CD4-positive, alpha-beta T cell (primary cell): ENCODE measurements around the gene FBXO38. TPM values are rescaled to one million over a fixed set of nuclear protein-coding genes. Genes with fewer than 3 reads are reported as not detected.

Experiments used
- ATAC-seq: fragments of 200-7000 bp; cut with Tn5 transposase; one replicate; pipeline ENCODE4 v1.10.0; 2022; ENCODE audit warnings: mild to moderate bottlenecking; ENCODE audit not compliant: poor library complexity
- CTCF ChIA-PET: fragments of 350-600 bp; sonication (Branson Sonifier 250); formaldehyde crosslinking; loops from one replicate; lab custom pipeline; 2021; ENCODE audit warnings: antibody characterized with exemption, inconsistent platforms; lab: Charles Lee
- POLR2A ChIA-PET: fragments of 350-600 bp; sonication (Branson Sonifier 250); formaldehyde crosslinking; loops from one replicate; lab custom pipeline; 2021; ENCODE audit warnings: antibody characterized with exemption, inconsistent platforms; lab: Charles Lee
- DNase-seq, 14 experiments: peaks; one replicate each; pipeline ENCODE4 v3.0.0-alpha.2; 2013 to 2020; ENCODE audit warnings: mixed read lengths in 2 of 14
- H3K27ac ChIP-seq, 2 donors: one replicate each; pipeline versions ENCODE4 v1.5.1 to v1.7.0; 2013; ENCODE audit warnings: low read length in 2 of 2, low read depth in 1 of 2, mild to moderate bottlenecking in 1 of 2
- H3K27me3 ChIP-seq, 2 experiments: 1 replicate in 1 of 2; 2 replicates in 1 of 2; pipeline versions ENCODE4 v1.6.1 to v1.7.0; 2013; ENCODE audit warnings: low read length in 2 of 2, control low read depth in 1 of 2, mild to moderate bottlenecking in 1 of 2, moderate library complexity in 1 of 2; ENCODE audit not compliant: insufficient read depth in 2 of 2, control insufficient read depth in 1 of 2
- H3K36me3 ChIP-seq: one replicate; pipeline ENCODE4 v1.6.1; 2013; ENCODE audit warnings: low read length, control low read depth; ENCODE audit not compliant: insufficient read depth
- H3K4me1 ChIP-seq: one replicate; pipeline ENCODE4 v1.6.1; 2013; ENCODE audit warnings: low read length, control low read depth; ENCODE audit not compliant: insufficient read depth
- H3K4me3 ChIP-seq: one replicate; pipeline ENCODE4 v1.5.1; 2013; ENCODE audit warnings: mild to moderate bottlenecking, low read length, moderate library complexity
- H3K9me3 ChIP-seq, 2 experiments: 1 replicate in 1 of 2; 2 replicates in 1 of 2; pipeline versions ENCODE4 v1.6.1 to v1.7.0; 2013; ENCODE audit warnings: low read length in 2 of 2, mild to moderate bottlenecking in 2 of 2, control low read depth in 1 of 2, moderate library complexity in 1 of 2; ENCODE audit not compliant: control insufficient read depth in 1 of 2, insufficient read depth in 1 of 2
- H3K27ac Mint-ChIP-seq: one replicate; pipeline ENCODE4 v1.8.0; 2020; ENCODE audit warnings: mixed read lengths
- H3K27me3 Mint-ChIP-seq: one replicate; pipeline ENCODE4 v1.8.0; 2021; ENCODE audit warnings: mixed read lengths
- H3K36me3 Mint-ChIP-seq: one replicate; pipeline ENCODE4 v1.8.0; 2021; ENCODE audit warnings: low read depth, mixed read lengths
- H3K4me1 Mint-ChIP-seq: one replicate; pipeline ENCODE4 v1.8.0; 2021; ENCODE audit warnings: low read depth, mixed read lengths
- H3K4me3 Mint-ChIP-seq: one replicate; pipeline ENCODE4 v1.8.0; 2020; ENCODE audit warnings: mild to moderate bottlenecking, mixed read lengths
- H3K9me3 Mint-ChIP-seq: one replicate; pipeline ENCODE4 v1.8.0; 2020; ENCODE audit warnings: mixed read lengths
- intact Hi-C, 2 experiments: fragments of 100-400 bp; cut with DNase I in 1 of 2; cut with micrococcal nuclease in 1 of 2; formaldehyde crosslinking; loops; one replicate each; pipeline versions ENCODE4 v1.15.1 to v1.9.0; 2023 to 2025; cut with DNase I, micrococcal nuclease
- total RNA-seq, 174 experiments: library from RNA in 2 of 174; stranded (reverse) in 2 of 174; gene quantifications; one replicate each; pipeline ENCODE4 v1.2.3 and lab custom pipeline; 2021 to 2026
- TF ChIP-seq, protein P1 (sequence below): fragments of 200-600 bp; IDR thresholded peaks from one replicate; pipeline ENCODE4 v1.8.0; 2022; ENCODE audit warnings: antibody characterized with exemption, mild to moderate bottlenecking

Gene FBXO38
- total RNA-seq, 2 experiments from 2014 or later, result 45.7 to 47.3 TPM

DNA sequence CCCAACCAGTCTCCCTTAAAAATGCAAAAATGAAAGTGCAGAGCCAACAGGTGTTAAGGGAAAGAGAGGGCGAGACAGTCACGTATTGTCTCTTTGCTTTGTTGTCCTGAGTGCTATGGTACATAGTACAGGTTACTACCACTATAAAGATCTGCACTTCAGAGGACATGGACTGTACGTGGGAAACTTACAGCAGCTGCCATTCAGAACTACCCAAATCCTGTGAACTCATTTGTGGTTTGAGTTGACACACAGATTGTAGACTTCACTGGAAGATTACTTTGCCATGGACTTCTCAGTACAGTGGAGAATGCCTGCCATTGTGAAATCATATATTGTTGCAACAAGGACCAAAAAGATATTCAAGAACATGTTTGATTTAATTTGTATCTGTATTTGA, 34.8 kb downstream of the FBXO38 start:
- DNase-seq (no peak), ATAC-seq (no peak)
- peaks cover 84% of the 10 kb centered on the region for H3K36me3 ChIP-seq
- no peak overlapping the region for H3K27ac ChIP-seq
- CTCF ChIA-PET, result no interaction called here
- Mint-ChIP-seq H3K4me1 (peaks cover 6% of the 10 kb centered on the region), H3K27ac (peak overlapping the region; percentile 13), H3K4me3 (no peak overlapping the region), H3K36me3 (peaks cover 92% of the 10 kb centered on the region), H3K9me3 (no peaks in the 10 kb centered on the region), H3K27me3 (no peaks in the 10 kb centered on the region)
- H3K27me3 ChIP-seq, result no peaks in the 10 kb centered on the region
- intact Hi-C loops, result no loop called here
- POLR2A ChIA-PET, result no interaction called here
- TF ChIP-seq, protein P1, sequence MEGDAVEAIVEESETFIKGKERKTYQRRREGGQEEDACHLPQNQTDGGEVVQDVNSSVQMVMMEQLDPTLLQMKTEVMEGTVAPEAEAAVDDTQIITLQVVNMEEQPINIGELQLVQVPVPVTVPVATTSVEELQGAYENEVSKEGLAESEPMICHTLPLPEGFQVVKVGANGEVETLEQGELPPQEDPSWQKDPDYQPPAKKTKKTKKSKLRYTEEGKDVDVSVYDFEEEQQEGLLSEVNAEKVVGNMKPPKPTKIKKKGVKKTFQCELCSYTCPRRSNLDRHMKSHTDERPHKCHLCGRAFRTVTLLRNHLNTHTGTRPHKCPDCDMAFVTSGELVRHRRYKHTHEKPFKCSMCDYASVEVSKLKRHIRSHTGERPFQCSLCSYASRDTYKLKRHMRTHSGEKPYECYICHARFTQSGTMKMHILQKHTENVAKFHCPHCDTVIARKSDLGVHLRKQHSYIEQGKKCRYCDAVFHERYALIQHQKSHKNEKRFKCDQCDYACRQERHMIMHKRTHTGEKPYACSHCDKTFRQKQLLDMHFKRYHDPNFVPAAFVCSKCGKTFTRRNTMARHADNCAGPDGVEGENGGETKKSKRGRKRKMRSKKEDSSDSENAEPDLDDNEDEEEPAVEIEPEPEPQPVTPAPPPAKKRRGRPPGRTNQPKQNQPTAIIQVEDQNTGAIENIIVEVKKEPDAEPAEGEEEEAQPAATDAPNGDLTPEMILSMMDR, result no peak
- no peaks in the 10 kb centered on the region for H3K9me3 ChIP-seq
- no peaks in the 10 kb centered on the region for H3K4me1 ChIP-seq
- H3K4me3 ChIP-seq, result no peak overlapping the region

DNA sequence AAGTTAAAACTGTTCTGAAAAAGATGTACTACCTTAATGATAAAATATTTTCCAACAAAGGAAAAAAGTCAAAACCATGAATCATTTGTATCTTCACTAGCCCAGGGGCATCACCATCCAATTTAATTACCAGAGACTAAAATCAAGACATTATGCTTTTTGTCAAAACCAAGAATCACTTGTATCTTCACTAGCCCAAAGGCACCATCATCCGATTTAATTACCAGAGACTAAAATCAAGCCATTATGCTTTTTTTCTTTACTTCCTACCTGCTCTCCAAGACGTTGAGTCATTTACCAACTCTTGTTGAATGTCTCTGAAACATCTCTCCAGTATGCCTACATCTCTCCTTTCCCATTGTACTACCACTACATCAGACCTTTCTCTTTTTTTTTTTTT, 37.9 kb downstream of the FBXO38 start:
- CTCF ChIA-PET, result interaction anchor here (1.1 kb wide), 1 partner anchor 9 kb away, joined by 3 read pairs; no protein-coding TSS in a partner anchor
- POLR2A ChIA-PET, result no interaction called here
- peaks cover 84% of the 10 kb centered on the region for H3K36me3 ChIP-seq
- no peaks in the 10 kb centered on the region for H3K9me3 ChIP-seq
- peaks cover 92% of the 10 kb centered on the region for H3K36me3 Mint-ChIP-seq
- no peaks in the 10 kb centered on the region for H3K4me1 ChIP-seq
- no peaks in the 10 kb centered on the region for H3K27me3 Mint-ChIP-seq
- peak overlapping the region; percentile 3 for H3K27ac Mint-ChIP-seq
- no peak overlapping the region for H3K4me3 ChIP-seq
- intact Hi-C loops, result no loop called here
- H3K27ac ChIP-seq, result no peak overlapping the region
- no peak overlapping the region for H3K4me3 Mint-ChIP-seq
- peaks cover 10% of the 10 kb centered on the region for H3K4me1 Mint-ChIP-seq
- TF ChIP-seq, protein P1, result no peak
- ATAC-seq, result no peak
- H3K27me3 ChIP-seq, result no peaks in the 10 kb centered on the region
- no peaks in the 10 kb centered on the region for H3K9me3 Mint-ChIP-seq
- no peak for DNase-seq

DNA sequence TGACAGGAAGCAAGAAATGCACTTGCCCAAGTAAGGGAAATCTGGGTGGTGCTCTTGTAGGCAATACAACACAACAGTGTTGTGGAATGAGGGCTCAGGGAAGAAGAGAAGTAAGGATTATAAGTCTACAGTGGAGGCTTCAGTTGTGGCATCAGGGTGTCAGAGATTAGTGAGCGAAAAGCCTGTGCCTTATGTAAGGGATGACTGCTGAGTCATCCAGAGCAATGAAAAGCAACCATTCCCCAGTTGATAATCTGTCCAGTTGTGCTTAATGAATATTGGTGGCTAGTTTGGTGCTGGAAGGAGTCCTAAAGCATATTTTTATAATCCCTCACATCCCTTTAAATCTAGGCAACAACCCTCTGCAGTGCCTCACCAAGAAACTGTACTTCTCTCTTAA, 42.0 kb downstream of the FBXO38 start:
- no peak for ATAC-seq
- TF ChIP-seq, protein P1, result no peak
- Mint-ChIP-seq H3K36me3 (peaks cover 89% of the 10 kb centered on the region), H3K4me3 (no peak overlapping the region), H3K9me3 (no peaks in the 10 kb centered on the region), H3K4me1 (peaks cover 15% of the 10 kb centered on the region), H3K27ac (no peak overlapping the region), H3K27me3 (no peaks in the 10 kb centered on the region)
- Histone ChIP-seq H3K36me3 (peaks cover 69% of the 10 kb centered on the region), H3K4me1 (no peaks in the 10 kb centered on the region), H3K4me3 (no peak overlapping the region), H3K9me3 (no peaks in the 10 kb centered on the region), H3K27me3 (no peaks in the 10 kb centered on the region), H3K27ac (no peak overlapping the region)
- DNase-seq, result no peak
- intact Hi-C loops, result no loop called here
- ChIA-PET POLR2A (no interaction called here), CTCF (no interaction called here)
